ENCODE results near the gene USPL1.

DNA sequence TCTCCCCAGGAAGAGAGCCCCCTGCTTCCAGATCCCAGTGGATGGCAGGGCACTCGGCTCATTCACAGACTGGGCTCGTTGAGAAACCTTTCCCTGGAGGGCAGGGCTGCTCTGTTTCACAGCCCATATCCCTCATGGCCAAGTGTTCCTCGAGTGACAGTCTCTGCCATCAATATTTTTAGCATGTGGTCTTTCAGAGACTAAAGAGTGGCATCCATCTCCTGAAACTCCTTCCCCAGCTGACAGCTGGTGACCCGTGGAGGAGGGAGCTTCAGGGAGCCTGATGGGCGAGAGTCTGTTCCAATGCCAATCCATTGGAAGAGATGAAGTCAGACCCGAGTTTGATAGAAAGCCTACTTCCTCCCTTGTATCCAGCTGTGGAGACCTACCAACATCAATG is 86.9 kb downstream of the USPL1 start:
- TF ChIP-seq, protein P1, sequence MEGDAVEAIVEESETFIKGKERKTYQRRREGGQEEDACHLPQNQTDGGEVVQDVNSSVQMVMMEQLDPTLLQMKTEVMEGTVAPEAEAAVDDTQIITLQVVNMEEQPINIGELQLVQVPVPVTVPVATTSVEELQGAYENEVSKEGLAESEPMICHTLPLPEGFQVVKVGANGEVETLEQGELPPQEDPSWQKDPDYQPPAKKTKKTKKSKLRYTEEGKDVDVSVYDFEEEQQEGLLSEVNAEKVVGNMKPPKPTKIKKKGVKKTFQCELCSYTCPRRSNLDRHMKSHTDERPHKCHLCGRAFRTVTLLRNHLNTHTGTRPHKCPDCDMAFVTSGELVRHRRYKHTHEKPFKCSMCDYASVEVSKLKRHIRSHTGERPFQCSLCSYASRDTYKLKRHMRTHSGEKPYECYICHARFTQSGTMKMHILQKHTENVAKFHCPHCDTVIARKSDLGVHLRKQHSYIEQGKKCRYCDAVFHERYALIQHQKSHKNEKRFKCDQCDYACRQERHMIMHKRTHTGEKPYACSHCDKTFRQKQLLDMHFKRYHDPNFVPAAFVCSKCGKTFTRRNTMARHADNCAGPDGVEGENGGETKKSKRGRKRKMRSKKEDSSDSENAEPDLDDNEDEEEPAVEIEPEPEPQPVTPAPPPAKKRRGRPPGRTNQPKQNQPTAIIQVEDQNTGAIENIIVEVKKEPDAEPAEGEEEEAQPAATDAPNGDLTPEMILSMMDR (IDR thresholded peaks at IDR 0.05): no peak
- no peak for TF ChIP-seq ZFX (IDR thresholded peaks at IDR 0.05; ENCODE audit: borderline replicate concordance)

Data from 22Rv1 (cell line).